Measurements from ENCODE around the gene CSNK1G1.

The CSNK1G1 gene

GRCh38 chr15:64246364-64247189, 109.4 kb downstream of the CSNK1G1 start:
- H3K27me3 ChIP-seq = no peaks in the 10 kb centered on the region
- no peak for TF ChIP-seq CTCF (IDR thresholded peaks at IDR 0.05)
- intact Hi-C loops (cut with DNase I; ENCODE audit: low total_unique reads) = no loop called here
- no peak for DNase-seq
- H3K27ac ChIP-seq = no peak overlapping the region
- no peak overlapping the region for H3K4me3 ChIP-seq
- H3K9me3 ChIP-seq = no peaks in the 10 kb centered on the region
- peaks cover 0 to 11% (median 10%) of the 10 kb centered on the region in 4 donors for H3K4me1 ChIP-seq
- H3K36me3 ChIP-seq = peaks cover 0 to 5% (median 0%) of the 10 kb centered on the region in 3 donors

GRCh38 chr15:64245405-64245804, 110.6 kb downstream of the CSNK1G1 start:
- peaks cover 0 to 11% (median 10%) of the 10 kb centered on the region in 4 donors for H3K4me1 ChIP-seq
- TF ChIP-seq CTCF (IDR thresholded peaks at IDR 0.05) = no peak
- H3K36me3 ChIP-seq = peaks cover 0 to 3% (median 0%) of the 10 kb centered on the region in 3 donors
- intact Hi-C loops (cut with DNase I; ENCODE audit: low total_unique reads) = no loop called here
- H3K27ac ChIP-seq = no peak overlapping the region
- H3K9me3 ChIP-seq = no peaks in the 10 kb centered on the region
- no peak for DNase-seq
- no peaks in the 10 kb centered on the region for H3K27me3 ChIP-seq
- H3K4me3 ChIP-seq = no peak overlapping the region

GRCh38 chr15:64237677-64238076, 118.3 kb downstream of the CSNK1G1 start:
- no peak for TF ChIP-seq CTCF (IDR thresholded peaks at IDR 0.05)
- Histone ChIP-seq H3K36me3 (no peaks in the 10 kb centered on the region), H3K27me3 (no peaks in the 10 kb centered on the region), H3K4me1 (no peaks in the 10 kb centered on the region), H3K4me3 (no peak overlapping the region), H3K9me3 (no peaks in the 10 kb centered on the region), H3K27ac (no peak overlapping the region)
- intact Hi-C loops (cut with DNase I; ENCODE audit: low total_unique reads) = no loop called here
- DNase-seq = no peak

- no peaks in the 10 kb centered on the region for H3K4me1 ChIP-seq
- H3K4me3 ChIP-seq = no peak overlapping the region
- no peak for DNase-seq
- TF ChIP-seq CTCF (IDR thresholded peaks at IDR 0.05) = no peak
- H3K9me3 ChIP-seq = no peaks in the 10 kb centered on the region
- H3K27me3 ChIP-seq = no peaks in the 10 kb centered on the region
- H3K36me3 ChIP-seq = no peaks in the 10 kb centered on the region
- no peak overlapping the region for H3K27ac ChIP-seq
- intact Hi-C loops (cut with DNase I; ENCODE audit: low total_unique reads) = no loop called here
Measured at GRCh38 chr15:64236156-64236894, 119.6 kb downstream of the CSNK1G1 start.

- H3K4me1 ChIP-seq = no peaks in the 10 kb centered on the region
- no peak overlapping the region for H3K27ac ChIP-seq
- no peak for TF ChIP-seq CTCF (IDR thresholded peaks at IDR 0.05)
- H3K36me3 ChIP-seq = no peaks in the 10 kb centered on the region
- no peak overlapping the region for H3K4me3 ChIP-seq
- H3K27me3 ChIP-seq = no peaks in the 10 kb centered on the region
- no peaks in the 10 kb centered on the region for H3K9me3 ChIP-seq
- DNase-seq = no peak
- intact Hi-C loops (cut with DNase I; ENCODE audit: low total_unique reads) = no loop called here
Measured at GRCh38 chr15:64235552-64235951, 120.4 kb downstream of the CSNK1G1 start.
